NCI-H510A treated with DMSO at 0.1 percent for 48 hours (cell line): ENCODE measurements around the gene COL11A2.

ENCODE experiments used
- DNase-seq: peaks from one replicate; lab custom pipeline; 2025; lab: John Stamatoyannopoulos, UW

COL11A2 gene

DNA sequence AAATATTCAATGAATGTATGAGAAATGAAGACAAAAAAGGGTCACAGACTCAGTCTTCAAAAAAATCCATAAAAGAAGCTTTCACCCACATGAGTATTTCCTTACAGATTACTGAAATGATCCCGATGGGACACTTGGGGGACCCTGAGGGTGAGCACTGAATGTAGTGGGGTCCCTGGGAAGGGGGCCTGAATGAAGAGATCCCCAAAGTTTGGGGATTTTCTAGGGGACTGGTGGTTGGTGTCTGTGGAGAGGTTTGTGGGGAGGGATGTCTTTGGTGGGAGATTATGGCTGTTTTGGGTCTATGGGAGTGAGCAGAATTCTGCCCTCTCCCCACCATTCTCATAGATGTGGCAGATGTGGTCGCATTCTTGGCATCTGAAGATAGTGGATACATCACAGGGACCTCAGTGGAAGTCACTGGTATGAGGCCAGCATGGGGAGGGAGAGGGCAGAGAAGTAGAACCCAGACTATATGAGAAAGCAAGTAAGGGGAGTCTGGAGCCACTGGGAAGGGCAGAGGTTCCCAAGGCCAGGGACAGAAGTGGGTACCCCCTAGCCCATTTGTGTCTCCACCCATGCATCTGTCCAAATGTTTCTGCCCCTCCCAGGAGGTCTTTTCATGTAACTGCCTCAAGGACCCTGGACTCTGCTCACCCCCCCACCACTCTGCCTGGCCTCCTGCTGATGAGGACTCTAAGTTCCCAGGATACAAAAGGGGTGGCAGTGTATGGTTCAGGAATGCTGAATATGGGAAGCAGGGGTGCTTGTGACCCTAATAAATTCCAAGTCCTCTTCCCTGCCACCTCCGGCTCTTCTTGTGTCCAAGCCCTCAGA is 14.0 kb upstream of the COL11A2 start:
- no peak for DNase-seq

DNA sequence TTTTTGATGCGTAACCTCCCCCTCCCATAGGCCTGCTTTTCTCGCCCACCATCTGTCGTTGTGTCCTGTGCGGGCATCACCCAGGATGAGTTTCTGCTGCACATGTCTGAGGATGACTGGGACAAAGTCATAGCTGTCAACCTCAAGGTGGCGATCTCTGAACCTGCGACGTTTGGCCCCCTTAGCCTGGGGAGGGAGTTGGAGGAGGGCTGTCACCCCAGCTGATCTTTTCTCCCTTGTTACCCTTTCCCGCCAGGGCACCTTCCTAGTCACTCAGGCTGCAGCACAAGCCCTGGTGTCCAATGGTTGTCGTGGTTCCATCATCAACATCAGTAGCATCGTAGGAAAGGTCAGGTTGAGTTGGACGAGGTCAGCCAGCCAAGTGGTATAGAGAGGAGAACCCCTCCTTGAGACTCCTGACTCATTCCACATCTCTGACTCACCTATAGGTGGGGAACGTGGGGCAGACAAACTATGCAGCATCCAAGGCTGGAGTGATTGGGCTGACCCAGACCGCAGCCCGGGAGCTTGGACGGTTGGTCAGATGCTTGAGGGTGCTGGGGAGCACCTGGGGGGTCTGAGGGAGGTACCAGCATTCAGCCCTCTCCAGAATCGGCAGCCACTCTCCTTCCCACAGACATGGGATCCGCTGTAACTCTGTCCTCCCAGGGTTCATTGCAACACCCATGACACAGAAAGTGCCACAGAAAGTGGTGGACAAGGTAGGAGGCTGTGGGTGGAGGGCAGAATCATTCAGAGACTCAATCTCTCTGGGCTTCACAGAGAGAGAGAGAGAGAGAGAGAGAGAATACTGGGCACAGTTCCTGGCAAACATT is 13.1 kb upstream of the COL11A2 start:
- DNase-seq: no peak

DNA sequence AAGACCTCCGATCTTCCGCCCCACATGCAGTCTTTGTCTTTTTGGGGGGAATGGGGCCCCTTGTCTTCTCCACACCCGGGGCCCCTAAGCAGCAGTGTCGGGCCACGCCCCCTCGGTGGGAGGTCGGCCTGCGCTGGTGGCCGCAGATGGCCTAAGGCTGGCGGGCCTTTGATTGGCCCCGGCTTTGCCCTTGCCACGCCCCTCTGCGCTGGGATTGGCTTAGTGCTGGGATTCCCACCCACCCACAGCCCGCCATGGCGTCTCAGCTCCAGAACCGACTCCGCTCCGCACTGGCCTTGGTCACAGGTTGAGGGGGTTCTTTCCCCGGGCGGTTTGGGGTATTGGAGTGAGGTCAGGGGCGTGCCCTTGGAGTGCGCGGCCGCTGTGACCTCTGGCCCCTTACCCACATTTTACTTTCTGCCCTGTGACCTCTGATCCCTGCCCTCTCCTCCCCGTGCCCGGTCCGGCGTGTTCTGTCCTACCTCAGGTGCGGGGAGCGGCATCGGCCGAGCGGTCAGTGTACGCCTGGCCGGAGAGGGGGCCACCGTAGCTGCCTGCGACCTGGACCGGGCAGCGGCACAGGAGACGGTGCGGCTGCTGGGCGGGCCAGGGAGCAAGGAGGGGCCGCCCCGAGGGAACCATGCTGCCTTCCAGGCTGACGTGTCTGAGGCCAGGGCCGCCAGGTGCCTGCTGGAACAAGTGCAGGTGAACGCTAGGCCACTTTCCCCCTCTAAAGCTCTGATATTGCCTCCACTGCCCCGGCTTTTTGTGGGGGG is 12.3 kb upstream of the COL11A2 start, which contains the start of gene HSD17B8:
HSD17B8 (plus strand) TSS at position 241 of the 776 bp plus-strand sequence; CDS start at position 255, 14 bp downstream.
- DNase-seq: peak; percentile 94

DNA sequence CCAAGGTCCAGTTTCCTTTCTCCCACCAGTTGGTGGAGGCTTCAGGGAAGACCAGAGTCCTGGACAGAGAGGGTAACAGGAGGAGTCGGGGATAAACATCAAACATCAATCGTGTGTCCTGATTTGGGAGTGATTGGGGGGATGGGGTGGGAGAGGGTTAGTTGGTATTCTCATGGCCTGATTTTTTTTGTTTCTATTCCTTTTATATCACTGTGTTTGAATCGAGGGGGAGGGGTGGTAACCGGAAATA is 11.8 kb upstream of the COL11A2 start:
- no peak for DNase-seq

DNA sequence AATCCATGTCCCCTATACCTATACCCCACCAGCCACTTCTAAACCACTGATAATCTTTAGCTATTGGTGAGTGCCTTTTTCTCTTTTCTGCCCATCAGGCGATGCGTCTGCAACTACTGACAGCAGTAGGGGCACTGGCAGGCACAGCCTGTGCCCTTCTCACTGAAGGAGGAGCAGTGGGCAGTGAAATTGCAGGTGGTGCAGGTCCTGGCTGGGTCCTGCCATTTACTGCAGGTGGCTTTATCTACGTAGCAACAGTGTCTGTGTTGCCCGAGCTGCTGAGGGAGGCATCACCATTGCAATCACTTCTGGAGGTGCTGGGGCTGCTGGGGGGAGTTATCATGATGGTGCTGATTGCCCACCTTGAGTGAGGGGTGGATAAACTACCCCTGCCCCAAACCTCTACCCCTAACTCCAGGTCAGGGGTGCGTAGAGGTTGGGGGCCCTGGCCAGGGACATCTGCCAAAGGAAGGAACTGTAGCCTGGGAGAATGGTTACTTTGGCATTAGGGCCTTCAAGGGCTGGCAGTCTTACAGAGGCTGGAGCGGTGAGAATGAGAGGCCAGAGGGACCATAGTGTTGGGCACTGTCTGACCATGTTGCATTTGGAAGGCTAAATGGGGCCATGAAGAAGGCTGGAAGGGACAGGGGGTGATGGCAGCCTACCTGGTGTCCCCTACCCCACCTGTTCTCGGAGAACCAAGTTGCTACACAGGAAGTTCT is 11.3 kb upstream of the COL11A2 start:
- DNase-seq: no peak

DNA sequence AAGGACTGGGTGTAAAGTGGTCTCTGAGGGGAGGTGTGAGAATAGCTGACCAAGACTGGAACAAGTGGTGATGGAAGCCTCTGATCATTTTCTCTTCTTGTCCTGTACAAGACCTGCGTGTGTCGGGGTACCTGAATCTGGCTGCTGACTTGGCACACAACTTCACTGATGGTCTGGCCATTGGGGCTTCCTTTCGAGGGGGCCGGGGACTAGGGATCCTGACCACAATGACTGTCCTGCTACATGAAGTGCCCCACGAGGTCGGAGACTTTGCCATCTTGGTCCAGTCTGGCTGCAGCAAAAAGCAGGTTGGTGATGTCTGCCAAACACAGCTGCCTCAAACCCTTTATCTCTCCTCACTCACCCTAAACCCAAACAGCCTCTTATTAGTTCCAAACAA is 10.5 kb upstream of the COL11A2 start:
- DNase-seq: no peak

DNA sequence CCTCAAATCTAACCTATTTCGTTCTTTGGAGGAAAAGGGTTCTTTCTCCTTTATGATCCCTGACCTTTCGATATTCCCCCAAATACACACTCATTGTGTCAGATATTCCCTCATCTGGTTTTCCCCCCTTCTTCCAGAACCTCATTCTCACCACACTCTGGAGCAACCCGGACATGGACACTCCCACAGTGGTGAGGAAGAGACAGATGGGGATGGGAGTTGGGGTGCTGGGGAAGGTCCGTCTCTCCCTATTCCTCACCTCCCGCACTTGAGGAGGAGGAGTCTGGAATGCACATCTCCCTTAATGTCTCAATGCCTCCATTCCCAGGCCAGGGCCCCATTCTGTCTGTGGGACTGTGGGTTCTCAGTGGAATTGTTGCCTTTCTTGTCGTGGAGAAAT is 9.7 kb upstream of the COL11A2 start:
- DNase-seq: no peak

DNA sequence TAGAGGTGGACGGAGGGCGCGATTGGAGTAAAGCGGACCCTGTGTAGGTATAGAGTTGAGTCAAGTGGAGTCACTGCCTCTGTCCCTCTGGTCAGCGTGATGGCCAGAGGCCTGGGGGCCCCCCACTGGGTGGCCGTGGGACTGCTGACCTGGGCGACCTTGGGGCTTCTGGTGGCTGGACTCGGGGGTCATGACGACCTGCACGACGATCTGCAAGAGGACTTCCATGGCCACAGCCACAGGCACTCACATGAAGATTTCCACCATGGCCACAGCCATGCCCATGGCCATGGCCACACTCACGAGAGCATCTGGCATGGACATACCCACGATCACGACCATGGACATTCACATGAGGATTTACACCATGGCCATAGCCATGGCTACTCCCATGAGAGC is 8.9 kb upstream of the COL11A2 start:
- no peak for DNase-seq

DNA sequence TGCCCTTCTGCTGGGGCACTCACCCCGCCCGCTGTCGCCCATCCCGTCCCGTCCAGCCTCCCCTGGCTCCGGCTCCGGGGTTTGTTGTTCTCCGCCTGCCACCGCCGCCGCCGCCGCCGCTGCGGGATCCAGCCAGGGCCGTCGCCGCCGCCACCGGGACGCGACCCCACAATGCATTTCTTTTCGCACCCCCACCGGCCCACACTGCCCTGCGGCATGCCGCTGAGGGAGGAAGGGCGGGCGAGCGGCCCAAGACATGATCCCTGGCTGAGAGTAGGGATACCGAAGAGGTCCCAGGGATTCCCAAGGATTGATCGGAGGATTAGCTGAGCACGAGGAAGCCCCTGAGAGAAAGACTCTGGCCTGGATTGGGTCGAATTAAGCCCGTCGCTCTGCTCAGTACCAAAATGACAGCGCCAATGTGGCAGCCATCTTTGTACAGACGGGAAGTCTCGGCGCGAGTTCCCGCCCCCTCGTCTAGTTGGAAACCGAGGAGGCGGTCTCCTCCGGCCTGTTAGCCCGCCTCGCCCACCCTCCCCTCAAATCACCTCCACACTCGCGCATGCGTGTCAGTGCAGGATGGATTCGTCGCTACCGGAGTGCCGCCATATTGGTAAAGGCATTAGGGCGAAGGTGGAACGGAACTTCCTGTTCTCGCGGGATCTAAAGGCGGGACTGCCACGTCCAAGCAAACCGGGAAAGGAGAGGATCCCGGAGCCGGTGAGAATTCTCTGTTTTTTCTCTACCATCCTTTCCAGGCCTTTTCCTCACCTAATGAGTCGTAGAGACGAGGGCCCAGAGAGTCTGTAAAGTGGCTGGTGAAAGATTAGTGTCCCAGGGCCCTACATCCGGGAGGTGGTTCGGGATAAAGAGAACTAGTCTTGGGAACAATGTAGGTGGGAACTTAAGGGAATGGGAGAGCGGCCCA is 8.2 kb upstream of the COL11A2 start, which contains the start of the genes RXRB and SLC39A7:
RXRB (minus strand) TSS at position 447 of the 928 bp plus-strand sequence; CDS start at position 258, 189 bp downstream.
SLC39A7 (plus strand) TSS at position 649 of the 928 bp plus-strand sequence. CDS start 379 bp downstream, outside the sequence.
- peak; percentile 99 for DNase-seq

DNA sequence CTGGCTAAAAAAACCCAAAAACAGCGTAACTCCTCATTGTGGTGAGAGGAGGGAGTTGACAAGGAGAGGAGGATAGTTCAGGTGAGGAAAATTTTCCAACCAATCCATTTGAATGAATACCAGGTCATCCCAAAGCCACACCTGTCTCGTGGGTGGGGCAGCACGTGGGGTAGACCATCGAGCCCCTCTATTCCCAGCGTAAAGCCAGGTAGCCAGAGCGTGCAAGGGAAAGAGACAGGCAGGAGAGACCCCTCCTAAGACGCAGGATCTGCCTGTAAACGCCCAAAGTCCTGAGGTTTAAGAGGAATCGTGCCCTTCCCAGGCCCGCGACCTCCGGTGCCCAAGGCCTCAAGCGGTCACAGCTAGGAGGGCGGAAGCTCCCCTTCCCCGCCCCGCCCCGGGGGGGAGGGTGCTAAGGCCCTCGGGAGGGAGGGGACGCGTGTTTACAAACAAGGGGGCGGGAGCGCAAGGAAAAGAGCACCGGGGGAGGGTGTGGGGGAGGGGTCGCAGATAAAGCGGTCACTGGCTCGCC is 7.5 kb upstream of the COL11A2 start:
- DNase-seq: peak; percentile 70

DNA sequence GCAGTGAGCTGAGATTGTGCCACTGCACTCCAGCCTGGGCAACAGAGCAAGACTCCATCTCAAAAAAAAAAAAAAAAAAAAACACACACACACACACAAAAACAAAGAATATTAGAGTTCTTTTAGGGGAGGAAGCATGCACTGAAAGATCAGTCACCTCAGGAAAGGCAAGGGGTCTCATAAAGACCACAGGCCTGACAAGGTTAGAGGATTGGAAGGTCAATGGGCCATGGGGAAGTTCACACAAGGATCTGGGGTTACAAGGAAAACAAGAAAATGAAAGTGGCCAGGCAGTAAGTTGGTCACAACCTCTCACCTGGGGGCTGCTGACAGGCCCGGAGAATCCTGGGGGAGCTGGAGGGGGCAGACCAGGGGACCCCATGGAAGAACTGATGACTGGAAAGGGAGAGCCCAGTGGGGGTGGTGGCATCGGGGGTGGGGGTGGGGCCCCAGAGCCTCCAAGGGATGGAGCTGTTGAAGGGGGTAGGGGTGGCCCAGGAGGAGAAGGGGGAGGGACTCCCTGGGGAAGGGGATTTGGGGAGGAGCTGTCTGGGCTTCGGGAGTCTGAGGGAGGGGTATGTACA is 6.7 kb upstream of the COL11A2 start:
- DNase-seq: no peak

DNA sequence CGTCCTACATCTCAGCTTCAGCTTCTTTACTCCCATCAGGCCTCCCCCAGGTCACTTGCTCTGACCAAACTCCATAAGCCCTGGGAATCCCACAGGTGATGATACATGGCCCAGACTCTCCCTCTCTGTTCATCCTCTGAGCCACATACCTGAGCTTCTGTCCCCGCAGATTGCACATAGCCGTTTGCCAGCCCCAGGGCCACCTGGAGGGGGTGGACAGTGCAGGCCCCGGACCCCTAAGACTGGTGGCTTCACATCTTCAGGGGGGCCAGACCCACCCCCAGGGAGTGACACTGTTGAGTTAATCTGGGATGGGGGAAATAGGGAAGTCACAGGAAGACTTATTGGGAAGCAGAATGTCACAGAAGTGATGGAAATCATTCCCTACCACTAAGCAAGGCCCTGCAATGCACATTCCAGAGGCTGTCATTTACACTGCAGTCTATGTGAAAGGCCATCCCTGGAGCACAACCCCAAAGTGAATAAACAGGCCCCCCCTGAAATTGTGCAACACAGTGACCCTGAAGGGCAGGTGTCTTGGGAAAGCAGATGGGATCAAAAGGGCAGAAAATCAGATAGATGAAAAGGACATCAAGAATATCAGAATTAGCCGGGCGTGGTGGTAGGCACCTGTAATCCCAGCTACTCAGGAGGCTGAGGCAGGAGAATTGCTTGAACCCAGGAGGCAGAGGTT is 6.0 kb upstream of the COL11A2 start:
- no peak for DNase-seq

DNA sequence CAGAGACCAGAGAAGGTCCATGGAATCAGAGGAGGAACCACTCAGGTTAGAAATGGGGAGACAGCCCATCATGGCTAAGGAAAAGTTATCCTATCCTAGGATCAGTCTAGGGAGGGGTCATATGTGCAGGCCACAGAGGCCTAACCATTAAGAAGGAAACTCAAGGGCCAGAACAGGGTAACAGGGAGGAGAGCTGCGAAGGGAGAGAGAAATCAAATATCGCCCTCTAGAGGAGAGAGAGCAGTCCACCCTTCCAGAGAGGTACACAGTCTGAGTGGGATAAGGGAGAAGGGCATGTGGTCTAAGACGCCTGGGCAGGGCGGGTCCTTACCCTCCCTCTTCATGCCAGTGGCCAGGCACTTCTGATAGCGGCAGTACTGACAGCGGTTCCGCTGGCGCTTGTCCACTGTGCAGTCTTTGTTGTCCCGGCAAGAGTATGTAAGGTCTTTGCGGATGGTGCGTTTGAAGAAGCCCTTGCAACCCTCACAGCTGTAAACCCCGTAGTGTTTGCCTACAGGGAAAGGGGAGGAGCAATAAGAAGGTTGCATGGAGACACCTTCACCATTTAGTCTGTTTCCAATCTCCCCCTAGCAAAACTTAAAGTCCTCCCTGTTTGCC is 5.3 kb upstream of the COL11A2 start:
- peak; percentile 70 for DNase-seq

DNA sequence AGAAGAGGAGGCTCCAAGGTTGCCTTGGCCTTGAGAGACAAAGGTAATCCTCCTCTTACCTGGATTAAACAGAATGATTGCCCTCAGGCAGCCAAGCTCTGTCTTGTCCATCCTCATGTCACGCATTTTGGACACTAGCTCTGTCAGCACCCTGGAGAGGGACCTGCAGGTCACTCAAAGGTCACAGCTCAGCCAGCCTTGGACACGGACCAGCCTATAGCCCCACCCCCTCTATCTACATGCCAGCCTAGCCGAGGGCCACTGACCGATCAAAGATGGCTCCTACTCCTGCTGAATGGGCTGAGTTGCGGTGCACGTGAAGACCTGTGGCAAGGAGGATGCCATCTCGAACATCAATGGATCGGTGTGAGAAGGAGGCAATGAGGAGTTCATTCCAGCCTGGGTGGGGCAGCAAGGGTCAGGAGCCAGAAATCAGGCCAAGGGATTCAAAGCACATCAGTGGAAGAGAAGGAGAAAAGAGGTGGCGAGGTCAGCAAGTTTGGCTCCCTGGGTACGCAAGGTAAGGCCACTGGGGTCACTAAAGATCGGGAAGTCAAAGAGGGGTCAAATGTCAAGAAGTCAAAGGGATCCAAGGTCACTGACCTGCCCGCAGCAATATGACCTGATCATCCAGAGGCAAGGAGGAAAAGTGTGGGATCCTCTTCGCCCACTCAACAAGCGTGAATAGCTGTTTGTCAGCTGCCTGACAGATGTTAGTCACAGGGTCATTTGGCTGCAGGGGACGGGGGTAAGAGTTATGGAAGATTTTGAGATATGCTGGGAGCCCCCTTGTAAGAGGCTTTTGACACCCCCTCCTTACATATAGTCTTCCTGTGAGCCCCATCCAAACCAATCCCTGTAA is 3.3 kb upstream of the COL11A2 start:
- no peak for DNase-seq

DNA sequence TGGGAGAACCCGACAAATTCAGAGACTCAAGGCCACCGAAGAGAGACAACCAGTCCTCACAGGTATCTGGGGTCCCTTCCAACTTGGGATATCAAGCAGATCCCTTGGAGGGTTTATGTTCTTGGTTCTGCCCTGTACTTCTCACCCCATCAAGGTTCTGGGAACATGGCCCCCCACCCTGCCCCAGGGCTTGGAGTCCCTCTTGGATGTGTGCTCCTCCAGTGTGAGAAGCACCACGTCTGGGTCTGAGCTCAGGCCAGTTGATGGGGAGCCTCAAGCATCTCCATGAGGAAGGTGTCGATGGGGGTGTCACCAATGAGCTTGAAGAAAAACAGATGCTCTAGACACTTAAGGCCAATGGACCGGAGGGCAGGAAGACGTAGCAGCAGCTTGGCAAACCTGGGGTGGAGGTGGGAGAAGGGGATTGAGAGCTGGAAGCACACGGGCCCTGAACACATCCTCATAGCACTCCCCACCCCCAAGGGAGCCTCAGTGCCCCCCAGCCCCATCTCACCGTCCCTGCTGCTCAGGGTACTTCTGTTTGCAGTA is 2.2 kb upstream of the COL11A2 start:
- no peak for DNase-seq

DNA sequence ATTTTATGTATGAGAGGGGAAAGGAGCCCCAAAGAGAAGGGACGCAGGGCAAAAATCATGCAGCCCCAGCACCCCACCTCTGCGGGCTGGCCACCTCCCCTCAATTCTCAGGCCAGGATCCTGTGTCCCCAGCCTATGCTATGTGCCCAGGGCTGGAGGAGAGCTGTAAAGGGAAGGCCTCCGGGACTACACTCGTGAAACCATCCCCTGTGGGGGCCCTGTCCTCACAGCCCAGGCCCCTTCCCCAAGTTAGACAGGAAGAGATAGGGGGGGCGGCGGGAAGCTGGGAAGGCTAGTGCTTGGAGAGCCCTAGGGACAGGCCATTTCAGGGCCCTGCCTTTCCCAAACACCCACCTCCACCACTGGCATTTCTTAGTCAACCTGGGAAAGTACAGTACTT is 1.4 kb upstream of the COL11A2 start:
- no peak for DNase-seq
